T-helper 1 cell (primary cell): ENCODE data around the gene ZNF747.
A peak's percentile ranks its signal among the peaks of the same experiment; 100 is the strongest.
"Not testable (repeated sequence)": the region's sequence is repeated elsewhere in the genome, so short reads cannot be mapped to it uniquely, and the experiment has no call there.

Experiments
- DNase-seq, 5 donors: peaks; one replicate each; pipeline ENCODE4 v3.0.0-alpha.2; 2012 to 2020

ZNF747 gene

DNA sequence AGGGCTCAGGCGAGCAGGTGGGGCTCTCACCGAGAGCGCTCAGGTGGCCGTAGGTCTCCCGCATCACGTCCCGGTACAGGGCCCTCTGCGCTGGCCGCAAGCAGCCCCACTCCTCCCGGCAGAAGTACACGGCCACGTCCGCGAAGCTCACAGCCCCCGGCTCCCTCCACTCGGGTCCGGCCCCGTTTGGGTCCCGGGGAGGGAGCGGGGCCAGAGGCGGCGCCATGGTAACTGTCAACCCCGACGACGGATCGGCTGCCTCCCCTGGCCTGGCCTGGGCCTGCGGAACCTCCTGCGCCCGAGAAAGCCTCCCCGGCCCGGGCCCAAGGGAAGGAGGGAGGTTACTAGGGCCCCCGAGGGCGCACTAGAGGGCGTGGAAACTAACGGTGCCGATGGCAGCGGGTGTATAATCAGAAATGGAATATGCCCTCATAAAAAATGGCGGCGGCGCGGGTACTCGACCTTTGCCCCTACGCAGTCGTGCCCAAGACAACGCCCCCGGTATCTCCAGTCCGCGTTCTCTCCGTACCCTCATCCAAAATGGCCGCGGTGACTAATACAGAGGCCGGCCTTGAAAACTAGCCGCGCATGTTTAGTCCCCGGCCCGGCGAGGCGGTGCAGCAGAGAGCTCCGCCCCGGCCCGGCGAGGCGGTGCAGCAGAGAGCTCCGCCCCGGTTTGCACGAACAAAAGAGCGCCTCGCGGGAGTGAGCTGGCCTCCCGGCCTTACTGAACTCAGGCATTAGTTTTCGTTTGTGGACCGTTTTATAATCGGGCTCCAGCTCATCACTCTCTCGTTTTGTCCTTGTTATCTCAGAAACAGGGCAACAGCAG lies 23.5 kb upstream of the ZNF747 start, which contains the start of gene ZNF764:
Gene ZNF764 (minus strand): TSS at position 418 of the 832 bp plus-strand sequence. CDS start 192 bp downstream, at position 226.
- DNase-seq = peak; percentile 92 to 98 (median 95)

DNA sequence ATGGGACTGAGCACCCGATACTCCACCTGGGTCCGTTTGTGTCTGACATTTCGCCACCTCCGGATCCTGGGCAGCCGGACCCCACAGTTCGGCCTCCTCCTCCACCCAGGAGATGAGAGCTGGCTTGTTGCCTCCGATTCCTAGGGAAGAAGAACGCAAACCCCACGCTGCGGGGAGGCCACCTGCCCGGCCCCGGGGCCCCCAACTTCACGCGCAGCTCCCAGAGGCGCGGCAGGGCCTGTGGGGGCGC lies 23.0 kb upstream of the ZNF747 start:
- DNase-seq = no peak

DNA sequence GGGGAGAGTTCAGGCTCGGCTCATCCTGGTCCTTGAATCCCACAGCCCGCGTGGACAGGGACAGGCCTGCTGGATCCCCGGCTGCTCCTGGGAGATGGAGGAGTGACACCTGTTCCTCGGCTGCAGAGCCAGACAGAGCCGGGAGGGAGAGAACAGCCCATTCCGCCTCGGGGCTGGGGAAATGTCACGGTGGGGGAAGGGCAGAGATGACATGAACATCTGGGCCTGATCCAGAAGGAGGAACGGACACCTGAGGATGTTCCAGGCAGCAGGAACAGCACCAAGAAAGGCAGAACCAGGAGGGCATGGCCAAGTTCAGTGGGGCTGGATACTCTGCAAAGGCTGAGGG lies 21.4 kb upstream of the ZNF747 start:
- DNase-seq = no peak

DNA sequence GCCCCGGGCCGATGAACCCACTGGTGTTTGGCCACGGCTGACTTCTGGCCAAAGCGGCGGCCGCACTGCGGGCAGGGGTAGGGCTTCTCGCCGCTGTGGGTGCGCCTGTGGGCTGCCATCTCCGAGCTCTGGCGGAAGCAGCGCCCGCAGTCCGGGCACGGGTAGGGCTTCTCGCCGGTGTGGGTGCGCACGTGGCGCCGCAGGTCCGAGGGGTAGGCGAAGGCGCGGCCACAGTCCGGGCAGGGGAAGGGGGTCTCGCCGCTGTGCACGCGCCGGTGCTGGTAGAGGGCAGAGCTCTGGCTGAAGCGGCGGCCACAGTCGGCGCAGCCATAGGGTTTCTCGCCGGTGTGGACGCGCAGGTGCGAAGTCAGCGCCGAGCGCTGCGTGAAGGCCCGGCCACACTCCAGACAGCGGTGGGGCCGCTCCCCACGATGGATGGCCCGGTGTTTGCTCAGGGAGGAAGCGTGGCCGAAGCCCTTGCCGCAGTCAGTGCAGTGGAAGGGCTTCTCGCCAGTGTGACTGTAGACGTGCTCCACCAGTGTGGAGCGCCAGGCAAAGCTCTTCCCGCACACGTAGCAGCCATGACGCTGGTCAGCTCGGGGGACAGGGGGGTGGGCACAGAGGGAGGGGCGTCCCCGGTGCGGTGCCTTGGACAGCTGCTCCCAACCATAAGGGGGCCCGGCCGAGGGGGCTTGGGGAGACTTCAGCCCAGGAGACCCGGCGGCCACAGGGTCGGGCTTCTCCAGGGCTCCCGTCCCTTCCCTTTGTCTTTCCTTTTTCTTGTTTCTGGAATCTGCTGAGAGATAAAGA lies 20.9 kb upstream of the ZNF747 start:
- no peak for DNase-seq

DNA sequence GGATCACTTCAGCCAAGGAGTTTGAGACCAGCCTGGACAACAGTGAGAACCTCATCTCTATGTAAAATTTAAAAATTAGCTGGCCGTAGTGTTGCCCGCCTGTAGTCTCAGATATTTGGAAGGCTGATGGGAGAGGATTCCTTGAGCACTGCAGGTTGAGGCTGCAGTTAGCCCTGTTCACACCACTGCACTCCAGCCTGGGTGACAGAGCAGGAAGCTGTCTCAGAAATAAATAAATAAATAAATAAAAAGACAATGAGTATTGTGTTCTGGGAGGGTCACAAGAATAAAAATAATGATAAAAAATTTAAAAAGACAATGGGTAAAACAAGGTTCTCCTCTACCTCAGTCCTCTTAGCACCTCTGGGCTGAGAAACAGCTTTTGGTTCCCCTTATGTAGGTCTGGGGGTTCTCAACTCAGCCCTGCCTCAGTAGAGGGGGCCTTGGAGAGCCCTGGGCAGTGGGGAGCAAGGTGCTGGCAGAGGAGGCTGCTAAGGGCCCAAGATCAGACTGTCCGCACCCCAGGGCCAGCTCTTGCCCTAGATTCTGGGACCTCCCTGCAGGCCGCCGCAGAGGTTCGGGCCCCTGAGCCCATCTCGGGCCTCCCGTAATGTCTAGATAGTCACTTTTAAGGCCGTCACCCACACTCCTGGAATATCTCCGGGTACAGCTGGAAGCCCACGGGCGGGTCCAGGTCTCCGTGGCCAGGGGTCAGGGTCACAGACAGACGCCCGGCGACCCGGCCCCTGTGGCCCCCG lies 20.1 kb upstream of the ZNF747 start:
- DNase-seq = no peak

DNA sequence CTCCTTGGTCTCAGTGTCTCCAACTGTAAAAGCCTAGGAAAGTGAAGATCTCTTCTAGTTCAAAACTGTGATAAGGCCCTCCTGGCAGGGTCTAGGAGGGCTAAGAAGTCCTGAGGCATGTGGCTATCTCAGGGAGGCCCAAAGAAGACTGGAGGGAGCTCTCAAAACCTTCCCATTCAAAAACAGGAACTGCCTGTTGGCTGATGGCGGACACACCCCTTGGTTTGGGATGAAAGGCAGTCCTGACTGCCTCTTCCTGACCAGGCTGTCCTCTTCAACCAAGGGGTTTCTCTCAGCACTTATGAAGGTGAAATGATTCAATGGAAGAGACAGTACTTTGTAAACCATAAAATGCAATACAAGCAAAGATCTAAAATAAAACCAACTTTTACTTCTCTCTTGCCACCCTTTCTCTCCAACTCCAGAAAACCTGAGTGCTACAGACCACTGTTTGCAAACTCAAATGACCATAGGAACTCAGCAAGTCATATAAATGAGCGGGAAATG lies 18.8 kb upstream of the ZNF747 start:
- no peak for DNase-seq

DNA sequence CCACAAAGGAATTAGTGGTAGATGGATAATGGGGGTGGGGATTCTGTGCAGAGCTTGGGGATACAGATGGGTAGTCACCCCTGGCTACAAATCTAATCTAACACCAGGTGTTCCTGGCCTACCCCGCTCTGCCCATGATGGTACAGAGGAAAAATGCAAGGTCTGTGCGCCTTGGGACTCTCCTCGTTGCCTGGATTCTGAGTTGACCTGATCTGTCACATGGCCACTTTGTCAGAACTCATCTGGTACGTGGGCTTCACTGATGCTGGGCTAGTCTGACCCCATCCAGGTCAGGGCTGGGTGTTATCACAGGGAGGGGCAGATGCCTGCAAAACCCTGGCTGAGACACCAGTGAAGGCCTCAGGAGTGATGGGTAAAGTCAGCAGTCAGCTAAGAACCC lies 18.3 kb upstream of the ZNF747 start:
- no peak for DNase-seq

DNA sequence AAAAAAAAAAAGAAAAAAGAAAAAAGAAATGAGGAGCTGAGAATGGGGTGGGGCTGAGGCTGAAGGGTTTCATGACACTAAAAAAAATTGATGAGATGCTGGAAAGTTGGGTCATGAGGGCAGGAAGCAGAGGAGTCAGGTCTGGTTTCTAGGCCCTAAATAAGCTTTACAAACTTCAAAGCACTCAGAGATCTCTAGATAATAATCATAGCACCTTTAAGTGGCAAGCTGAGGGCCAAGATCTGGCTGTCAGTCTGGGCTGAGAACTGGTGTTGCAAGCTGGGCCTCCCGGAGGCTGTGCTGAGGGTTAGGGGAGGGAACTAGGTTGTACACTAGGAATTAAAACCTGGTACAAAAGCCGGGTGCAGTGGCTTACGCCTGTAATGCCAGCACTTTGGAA lies 17.1 kb upstream of the ZNF747 start:
- peak; percentile 59 to 87 (median 70) for DNase-seq

DNA sequence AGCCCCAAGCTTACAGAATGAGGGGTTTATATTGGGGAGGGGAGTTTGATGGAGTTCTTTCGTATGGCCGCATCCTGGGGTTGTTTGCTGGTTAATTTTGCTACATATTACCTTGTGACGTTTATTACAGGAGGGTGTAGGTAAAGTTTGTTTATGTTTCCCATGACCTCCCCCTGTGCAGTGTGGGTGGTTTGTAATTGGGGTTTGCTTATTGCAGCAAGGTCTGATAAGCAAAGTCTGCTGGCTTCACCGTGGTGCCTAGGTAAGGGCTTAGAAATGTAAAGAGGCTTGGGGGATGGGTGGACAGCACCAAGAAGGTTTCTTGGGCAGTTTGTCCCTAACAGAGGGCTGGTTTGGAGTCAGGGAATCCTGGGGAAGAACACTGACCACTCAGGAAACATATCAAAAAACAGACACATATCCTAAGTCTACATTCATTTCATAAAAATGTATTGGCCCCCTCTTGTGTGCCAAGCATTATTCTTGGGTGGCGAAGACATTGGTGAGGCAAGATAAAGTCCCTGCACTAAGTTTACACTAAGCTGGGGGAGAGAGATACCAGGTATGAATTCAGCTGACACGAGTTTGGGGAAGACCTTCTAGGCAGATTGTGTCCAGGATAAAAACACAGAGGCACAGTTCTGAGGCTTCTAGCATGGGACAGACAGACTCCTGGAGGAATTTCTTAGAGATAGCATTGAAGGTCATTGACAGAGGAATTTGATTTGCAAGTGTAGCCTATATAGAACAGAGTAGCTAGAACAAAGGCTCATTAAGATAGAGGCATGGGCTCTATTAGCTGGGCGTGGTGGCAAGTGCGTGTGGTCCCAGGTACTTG lies 14.0 kb upstream of the ZNF747 start:
- no peak for DNase-seq

DNA sequence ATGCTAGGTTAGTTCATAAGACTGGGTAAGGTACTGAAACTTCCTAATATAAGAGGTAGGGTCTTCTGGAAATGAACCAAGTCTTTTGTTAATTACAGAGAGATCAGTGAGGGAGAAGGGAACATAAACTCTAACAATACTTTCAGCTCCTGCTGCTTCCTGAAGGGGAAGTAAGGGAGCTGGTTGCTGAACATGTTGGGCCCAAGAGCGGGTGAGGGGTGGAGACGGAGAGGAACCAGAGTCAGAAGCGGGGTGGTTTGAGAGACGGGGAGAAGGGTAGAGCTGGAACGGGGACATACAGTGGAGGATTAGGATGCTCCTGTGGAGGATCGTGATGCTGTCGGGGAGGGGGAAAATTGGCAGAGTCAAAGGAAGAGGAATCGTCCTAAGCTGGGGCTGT lies 11.5 kb upstream of the ZNF747 start:
- no peak for DNase-seq

DNA sequence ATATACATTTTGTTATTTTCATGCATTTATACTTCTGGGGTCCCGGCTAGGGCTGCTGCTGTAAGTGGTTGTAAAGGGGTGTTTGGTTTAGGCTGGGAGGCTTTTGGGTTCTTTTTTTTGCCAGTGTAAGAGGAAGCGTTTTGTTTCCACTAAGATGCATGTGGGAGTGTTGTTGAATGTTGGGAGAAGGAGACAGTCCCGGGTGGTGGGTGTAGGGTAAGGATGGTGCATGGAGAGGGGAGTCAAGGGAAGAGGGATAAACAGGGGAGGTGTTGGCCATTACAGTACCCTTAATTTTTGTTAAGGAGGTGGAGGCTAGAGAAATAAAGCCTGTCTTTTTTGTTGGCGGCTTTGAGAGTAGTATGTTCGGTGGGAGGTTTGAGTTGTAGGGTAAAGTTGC lies 8.4 kb upstream of the ZNF747 start:
- DNase-seq = no peak

DNA sequence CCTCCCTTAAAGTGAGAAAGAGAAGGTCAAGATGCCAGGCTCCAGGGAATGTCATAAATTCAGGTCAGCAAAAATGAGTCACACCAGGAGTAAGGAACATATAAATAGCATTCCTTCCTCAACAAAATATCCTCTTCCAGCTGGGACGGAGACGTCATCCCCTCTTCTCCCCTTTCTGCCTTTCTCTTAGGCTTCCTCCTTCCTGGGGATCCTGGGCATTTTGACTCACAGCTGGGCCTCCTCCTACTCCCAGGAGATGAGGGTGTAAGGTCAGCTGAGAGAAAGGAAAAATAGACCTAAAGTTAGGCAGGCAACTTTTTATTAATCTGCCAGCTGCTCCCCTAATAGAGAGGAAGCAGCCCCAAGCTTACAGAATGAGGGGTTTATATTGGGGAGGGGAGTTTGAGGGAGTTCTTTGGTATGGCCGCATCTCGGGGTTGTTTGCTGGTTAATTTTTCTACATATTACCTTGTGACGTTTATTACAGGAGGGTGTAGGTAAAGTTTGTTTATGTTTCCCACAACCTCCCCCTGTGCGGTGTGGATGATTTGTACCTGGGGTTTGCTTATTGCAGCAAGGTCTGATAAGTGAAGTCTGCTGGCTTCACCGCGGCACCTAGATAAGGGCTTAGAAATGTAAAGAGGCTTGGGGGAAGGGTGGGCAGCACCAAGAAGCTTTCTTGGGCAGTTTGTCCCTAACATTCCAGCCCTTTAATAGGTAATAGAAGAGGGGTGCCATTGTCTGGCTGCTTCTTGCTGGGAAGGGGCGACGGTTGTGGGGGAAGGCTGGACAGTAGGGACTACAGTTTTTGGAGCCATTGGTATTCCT lies 7.1 kb upstream of the ZNF747 start:
- no peak for DNase-seq

DNA sequence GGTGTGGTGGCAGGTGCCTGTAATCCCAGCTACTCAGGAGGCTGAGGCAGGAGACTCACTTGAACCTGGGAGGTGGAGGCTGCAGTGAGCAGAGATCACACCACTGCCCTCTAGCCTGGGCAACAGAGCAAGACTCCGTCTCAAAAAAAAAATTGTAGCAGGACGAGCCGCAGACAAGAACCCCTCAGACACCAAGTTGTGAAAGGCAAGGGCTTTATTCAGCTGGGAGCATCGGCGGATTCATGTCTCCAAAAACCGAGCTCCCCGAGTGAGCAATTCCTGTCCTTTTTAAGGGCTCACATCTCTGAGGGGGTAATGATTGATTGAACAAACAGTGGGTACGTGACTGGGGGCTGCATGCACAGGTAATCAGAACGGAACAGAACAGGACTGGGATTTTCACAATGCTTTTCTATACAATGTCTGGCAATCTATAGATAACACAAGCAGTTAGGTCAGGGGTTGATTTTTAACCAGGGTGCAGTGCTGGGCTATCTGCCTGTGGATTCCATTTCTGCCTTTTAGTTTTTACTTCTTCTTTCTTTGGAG lies 6.3 kb upstream of the ZNF747 start:
- not testable (repeated sequence) for DNase-seq

DNA sequence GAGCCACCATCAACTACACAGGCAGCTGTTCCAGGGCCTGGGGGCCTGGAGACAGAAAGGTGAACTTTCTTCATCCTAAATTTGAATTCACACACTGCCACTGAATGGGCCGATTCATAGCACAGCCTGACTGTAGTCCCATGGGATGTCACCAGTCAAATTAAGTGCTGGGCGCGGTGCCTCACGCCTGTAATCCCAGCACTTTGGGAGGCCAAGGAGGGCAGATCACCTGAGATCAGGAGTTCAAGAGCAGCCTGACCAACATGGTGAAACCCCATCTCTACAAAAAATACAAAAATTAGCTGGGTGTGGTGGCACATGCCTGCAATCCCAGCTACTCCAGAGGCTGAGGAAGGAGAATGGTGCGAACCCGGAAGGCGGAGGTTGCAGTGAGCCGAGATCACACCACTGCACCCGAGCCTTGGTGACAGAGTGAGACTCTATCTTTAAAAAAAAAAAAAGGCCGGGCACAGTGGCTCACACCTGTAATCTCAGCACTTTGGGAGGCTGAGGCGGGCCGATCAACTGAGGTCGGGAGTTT lies 5.4 kb upstream of the ZNF747 start:
- DNase-seq = not testable (repeated sequence)

DNA sequence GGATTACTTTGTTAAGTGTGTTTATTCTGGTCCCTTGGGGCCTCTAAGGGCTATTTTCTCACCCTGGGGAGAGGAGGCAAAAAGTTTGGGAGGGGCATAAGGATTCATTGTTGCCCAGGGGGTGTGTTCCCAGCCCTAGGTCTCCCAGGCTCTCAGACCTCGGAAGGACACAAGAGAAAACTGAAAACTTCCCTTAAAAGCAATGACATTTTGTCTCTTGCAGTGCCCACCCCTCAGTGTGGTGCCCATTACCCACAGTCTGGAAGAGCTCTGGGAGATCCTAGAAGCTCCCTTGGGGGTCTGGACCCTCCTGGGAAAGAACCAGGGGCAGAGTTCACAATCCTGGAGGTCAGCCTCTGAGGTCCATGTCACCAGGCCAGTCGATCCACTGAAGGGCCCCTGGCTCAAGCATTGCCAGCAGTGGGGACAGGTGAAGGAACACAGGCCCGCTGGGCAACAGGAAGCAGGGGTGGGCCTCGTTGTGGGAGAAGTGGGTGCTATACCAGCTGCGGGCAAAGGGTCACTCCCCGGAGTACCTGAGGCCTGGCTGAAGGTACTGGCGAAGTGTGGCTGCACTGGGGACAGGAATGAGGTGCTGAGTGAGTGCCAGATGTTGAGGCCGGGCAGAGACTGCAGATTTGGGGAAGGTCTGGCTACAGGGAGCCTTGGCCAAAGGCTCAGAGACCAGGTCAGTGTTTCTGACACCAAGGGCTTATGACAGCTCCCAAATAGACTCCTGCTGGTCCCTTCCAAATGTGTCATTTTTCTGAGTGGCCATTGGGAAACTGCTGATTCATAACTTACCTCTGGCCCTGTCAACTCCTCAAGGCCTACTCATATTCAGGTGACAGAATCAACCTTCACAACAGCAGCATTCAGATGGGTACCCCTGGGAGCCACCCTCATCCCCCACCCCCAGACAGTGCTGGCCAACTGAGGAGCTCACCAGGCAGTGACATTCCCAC lies 4.6 kb upstream of the ZNF747 start:
- DNase-seq = no peak

DNA sequence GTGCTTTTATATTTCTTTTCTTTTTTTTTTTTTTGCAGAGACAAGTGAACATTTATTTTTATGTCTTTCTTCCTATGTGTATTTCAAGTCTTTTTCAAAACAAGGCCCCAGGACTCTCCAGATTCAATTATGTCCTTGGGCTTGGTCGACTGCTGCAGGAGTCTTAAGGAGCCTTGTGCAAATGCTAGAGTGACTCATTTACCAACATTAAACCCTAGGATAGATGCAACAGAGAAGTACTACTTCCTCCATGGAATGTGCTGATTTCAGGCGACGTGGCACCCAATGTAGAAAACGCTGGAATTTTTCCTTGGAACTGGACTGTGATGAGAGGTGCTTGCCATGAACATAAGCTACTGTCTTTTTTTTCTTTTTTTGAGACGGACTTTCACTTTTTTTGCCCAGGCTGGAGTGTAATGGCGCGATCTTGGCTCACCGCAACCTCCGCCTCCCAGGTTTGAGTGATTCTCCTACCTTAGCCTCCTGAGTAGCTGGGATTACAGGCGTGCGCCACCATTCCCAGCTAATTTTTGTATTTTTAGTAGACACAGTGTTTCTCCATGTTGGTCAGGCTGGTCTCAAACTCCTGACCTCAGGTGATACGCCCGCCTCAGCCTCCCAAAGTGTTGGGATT lies 1.9 kb upstream of the ZNF747 start:
- DNase-seq = not testable (repeated sequence)

DNA sequence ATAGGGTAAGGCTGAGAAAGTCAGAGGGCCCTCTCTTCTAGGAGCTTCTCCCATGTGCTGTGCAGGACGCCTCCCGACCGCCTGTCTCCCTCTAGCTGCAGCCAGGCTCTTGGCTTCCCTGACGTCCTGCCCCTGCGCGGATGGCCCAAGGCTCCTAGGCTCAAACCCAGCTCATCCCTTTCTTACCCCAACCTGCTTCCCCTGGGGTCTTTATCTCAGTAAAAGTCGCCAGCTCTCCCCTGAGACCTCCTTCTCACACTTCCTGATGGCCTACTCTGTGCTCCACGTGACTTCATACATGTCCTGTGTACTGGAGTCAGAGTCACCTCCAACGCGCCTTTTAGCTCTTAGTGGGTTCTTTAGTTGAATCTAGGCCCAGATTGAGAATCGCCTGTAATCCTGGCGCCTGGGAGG lies 1.1 kb upstream of the ZNF747 start:
- DNase-seq = peak in 4 of 5 donors; percentile 34 to 76 (median 56)

DNA sequence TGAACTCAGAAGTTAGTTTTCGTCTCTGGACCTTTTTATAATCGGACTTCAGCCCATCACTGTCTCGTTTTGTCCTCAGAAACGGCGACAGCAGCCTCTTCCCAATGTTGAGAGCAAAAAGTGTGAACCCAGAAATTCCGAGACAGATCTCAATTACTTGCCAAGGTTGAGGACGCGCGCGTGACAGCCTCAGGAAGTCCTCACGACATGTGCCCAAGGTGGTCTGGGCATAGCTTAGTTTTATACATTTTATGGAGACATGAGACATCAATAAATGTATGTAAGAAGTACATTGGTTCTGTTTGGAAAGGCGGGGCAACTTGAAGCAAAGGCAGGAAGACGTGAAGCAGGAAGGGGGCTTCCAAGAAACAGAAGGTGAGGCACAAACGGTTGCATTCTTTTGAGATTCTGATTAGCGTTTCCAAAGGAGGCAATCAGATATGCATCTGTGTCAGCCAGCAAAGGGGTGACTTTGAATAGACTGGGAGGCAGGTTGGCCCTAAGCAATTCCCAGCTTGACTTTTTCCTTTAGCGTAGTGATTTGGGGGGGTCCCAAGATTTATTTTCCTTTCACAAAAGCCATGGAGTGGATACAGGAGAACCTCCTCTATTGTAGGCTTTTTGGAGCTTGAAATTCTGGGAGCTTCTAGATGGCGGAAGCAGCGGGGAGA lies 583 bp upstream of the ZNF747 start:
- no peak for DNase-seq
